ENCODE data around the gene PGM2.

DNA sequence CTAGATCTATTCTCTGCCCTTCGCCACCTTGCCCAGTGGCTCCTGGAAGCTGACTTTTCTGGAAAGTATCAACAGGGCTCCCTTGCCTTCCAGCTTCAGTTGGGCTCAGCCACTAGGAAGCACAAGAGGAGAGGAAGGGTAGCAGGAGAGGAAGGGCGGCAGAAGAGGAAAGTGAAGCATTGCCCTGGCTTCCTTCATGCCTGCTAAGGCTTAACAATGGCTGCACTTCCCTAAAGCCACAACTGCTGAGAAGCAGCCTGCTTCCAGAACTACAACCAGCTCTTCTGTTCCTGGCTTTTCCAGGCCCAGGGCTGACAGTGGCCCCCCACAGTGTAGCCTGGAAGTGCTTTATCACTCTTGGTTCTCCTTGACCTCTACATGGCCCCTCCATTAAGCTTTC, 29.1 kb upstream of the PGM2 start:
- TF ChIP-seq, protein P1, sequence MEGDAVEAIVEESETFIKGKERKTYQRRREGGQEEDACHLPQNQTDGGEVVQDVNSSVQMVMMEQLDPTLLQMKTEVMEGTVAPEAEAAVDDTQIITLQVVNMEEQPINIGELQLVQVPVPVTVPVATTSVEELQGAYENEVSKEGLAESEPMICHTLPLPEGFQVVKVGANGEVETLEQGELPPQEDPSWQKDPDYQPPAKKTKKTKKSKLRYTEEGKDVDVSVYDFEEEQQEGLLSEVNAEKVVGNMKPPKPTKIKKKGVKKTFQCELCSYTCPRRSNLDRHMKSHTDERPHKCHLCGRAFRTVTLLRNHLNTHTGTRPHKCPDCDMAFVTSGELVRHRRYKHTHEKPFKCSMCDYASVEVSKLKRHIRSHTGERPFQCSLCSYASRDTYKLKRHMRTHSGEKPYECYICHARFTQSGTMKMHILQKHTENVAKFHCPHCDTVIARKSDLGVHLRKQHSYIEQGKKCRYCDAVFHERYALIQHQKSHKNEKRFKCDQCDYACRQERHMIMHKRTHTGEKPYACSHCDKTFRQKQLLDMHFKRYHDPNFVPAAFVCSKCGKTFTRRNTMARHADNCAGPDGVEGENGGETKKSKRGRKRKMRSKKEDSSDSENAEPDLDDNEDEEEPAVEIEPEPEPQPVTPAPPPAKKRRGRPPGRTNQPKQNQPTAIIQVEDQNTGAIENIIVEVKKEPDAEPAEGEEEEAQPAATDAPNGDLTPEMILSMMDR (IDR thresholded peaks at IDR 0.05; ENCODE audit: borderline replicate concordance, extremely low read depth, low read length, poor library complexity, severe bottlenecking) = no peak
- no peak for TF ChIP-seq EZH2 (IDR thresholded peaks at IDR 0.05; ENCODE audit: borderline replicate concordance, low read depth, low read length, severe bottlenecking)
